Stimulated activated CD4-positive, alpha-beta T cell treated with anti-CD3 and anti-CD28 coated beads, Interleukin-1b, Interleukin-23, amount 100 ng/mL, for 4 hours (primary cell): ENCODE data around the gene GAS7.

ENCODE experiments used
- DNase-seq, 2 donors: peaks; one replicate each; pipeline ENCODE4 v3.0.0-alpha.2; 2020; ENCODE audit warnings: low read depth in 2 of 2

The GAS7 gene

GRCh38 chr17:10050597-10051101, 147.8 kb downstream of the GAS7 start:
- no peak for DNase-seq

- DNase-seq = no peak
These were observed 149.6 kb downstream of the GAS7 start for GRCh38 chr17:10048629-10049350.

- no peak for DNase-seq
These were observed 151.3 kb downstream of the GAS7 start for GRCh38 chr17:10046786-10047785.

- DNase-seq = no peak
These were observed 152.3 kb downstream of the GAS7 start for GRCh38 chr17:10045871-10046658.

- no peak for DNase-seq
These were observed 155.7 kb downstream of the GAS7 start for GRCh38 chr17:10042589-10043244.

GRCh38 chr17:10041916-10042588, 156.4 kb downstream of the GAS7 start:
- no peak for DNase-seq

GRCh38 chr17:10041287-10041612, 157.2 kb downstream of the GAS7 start:
- DNase-seq = no peak

- no peak for DNase-seq
These were observed 161.8 kb downstream of the GAS7 start for GRCh38 chr17:10036511-10037061.

- no peak for DNase-seq
These were observed 162.5 kb downstream of the GAS7 start for GRCh38 chr17:10035885-10036284.

GRCh38 chr17:10034719-10035475, 163.5 kb downstream of the GAS7 start:
- DNase-seq = no peak

- no peak for DNase-seq
These were observed 164.4 kb downstream of the GAS7 start for GRCh38 chr17:10033959-10034358.

- DNase-seq = no peak
These were observed 165.0 kb downstream of the GAS7 start for GRCh38 chr17:10033449-10033848.

- no peak for DNase-seq
These were observed 166.1 kb downstream of the GAS7 start for GRCh38 chr17:10032118-10032852.

GRCh38 chr17:10031606-10032005, 166.8 kb downstream of the GAS7 start:
- DNase-seq = no peak

- DNase-seq = no peak
These were observed 167.3 kb downstream of the GAS7 start for GRCh38 chr17:10031127-10031526.

GRCh38 chr17:10029129-10029528, 169.3 kb downstream of the GAS7 start:
- no peak for DNase-seq

- DNase-seq = no peak
These were observed 172.2 kb downstream of the GAS7 start for GRCh38 chr17:10025976-10026901.

- no peak for DNase-seq
These were observed 173.2 kb downstream of the GAS7 start for GRCh38 chr17:10025224-10025623.
